ENCODE measurements around the gene SDK2.

GRCh38 chr17:73508931-73509605, 135.2 kb downstream of the SDK2 start:
- no peak for TF ChIP-seq CTCF (IDR thresholded peaks at IDR 0.05)
- no peak for TF ChIP-seq POLR2A (IDR thresholded peaks at IDR 0.05)

All from thyroid gland (tissue), 4 donors.